ENCODE data around the gene CDKN2D.

DNA sequence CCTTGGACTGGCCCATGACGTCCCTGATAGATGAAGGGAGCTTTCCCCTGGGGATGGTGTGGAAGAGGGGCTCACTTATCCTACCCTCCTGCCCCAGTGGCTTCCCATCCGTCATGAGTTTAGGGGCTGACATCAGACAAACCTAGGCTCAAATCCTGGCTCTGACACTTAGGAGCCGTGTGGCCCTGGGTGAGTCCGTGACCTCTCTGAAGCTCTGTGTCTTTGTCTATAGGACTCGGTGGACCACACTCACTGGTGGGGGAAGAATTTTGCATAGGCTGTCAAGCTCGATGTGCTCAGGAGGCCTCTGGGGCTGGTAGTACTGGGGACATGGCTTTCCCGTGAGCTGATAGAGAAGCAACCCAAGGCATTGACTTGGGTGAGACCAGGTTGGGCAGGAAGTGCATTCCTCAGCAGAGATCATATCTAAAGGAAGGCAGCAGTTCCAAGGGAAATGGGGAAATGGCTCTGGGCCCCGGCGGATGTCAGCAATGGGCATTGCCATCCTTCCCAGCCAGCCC is 35.7 kb upstream of the CDKN2D start:
- TF ChIP-seq, protein P1, sequence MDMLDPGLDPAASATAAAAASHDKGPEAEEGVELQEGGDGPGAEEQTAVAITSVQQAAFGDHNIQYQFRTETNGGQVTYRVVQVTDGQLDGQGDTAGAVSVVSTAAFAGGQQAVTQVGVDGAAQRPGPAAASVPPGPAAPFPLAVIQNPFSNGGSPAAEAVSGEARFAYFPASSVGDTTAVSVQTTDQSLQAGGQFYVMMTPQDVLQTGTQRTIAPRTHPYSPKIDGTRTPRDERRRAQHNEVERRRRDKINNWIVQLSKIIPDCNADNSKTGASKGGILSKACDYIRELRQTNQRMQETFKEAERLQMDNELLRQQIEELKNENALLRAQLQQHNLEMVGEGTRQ (CRISPR knock-in tag; IDR thresholded peaks at IDR 0.05): no peak
- TF ChIP-seq CTCF (IDR thresholded peaks at IDR 0.05) (no peak), ZNF512 (CRISPR knock-in tag; IDR thresholded peaks at IDR 0.05; ENCODE audit: borderline replicate concordance) (no peak), PRDM15 (CRISPR knock-in tag; IDR thresholded peaks at IDR 0.05) (no peak), NR2C2 (CRISPR knock-in tag; IDR thresholded peaks at IDR 0.05) (no peak), KAT7 (CRISPR knock-in tag; IDR thresholded peaks at IDR 0.05; ENCODE audit: borderline replicate concordance) (no peak), NFE2L1 (CRISPR knock-in tag; IDR thresholded peaks at IDR 0.05) (no peak), USF1 (CRISPR knock-in tag; IDR thresholded peaks at IDR 0.05) (no peak), NFYB (CRISPR knock-in tag; conservative IDR thresholded peaks at IDR 0.05; ENCODE audit: low read depth) (no peak)

Measured in WTC11 (cell line).